K562 (cell line): ENCODE data around the gene KCNAB1. TPM values are rescaled to one million over a fixed set of nuclear protein-coding genes. Genes with fewer than 3 reads are reported as not detected.

Experiments used
- HDGF ChIP-seq: fragments of 450-650 bp; IDR thresholded peaks from 2 replicates; pipeline ENCODE4 v1.6.1; 2016
- KLF6 ChIP-seq: fragments of 250-450 bp; sonication (Bioruptor Pico); IDR thresholded peaks from 2 replicates; pipeline ENCODE4 v1.4.0; 2020; ENCODE audit warnings: mild to moderate bottlenecking, moderate library complexity, borderline replicate concordance
- RNF2 ChIP-seq: sonication (generic); IDR thresholded peaks from 2 replicates; pipeline ENCODE4 v1.6.1; 2016
- SNIP1 ChIP-seq: fragments of 450-650 bp; IDR thresholded peaks from 2 replicates; pipeline ENCODE4 v1.7.1; 2017; ENCODE audit warnings: low read depth, mild to moderate bottlenecking
- ZNF232 ChIP-seq: sonication (generic); formaldehyde crosslinking; IDR thresholded peaks from 2 replicates; pipeline ENCODE4 v1.8.0; 2022; ENCODE audit warnings: mild to moderate bottlenecking, missing genetic modification reagents
- polyA plus RNA-seq, 8 experiments: library from polyadenylated mRNA; depleted of rRNA in 4 of 8; stranded (reverse) in 5 of 8; unstranded in 3 of 8; fragments of >200 nt; fragmentation: Nextera tagmentation in 2 of 8; fragmentation: Illumina TruSeq in 1 of 8; extraction: Ambion mirVana in 2 of 8; extraction: Trizol in 1 of 8; gene quantifications; 2 replicates each; pipeline versions ENCODE4 v1.2.1 to v1.2.3, GENCODE V29; 2011 to 2014; ENCODE audit warnings: inconsistent platforms in 1 of 8, missing spikeins in 1 of 8
- total RNA-seq, 7 experiments: library from RNA; depleted of rRNA in 6 of 7; stranded (reverse); fragments of >200 nt in 6 of 7; fragmentation: Illumina TruSeq in 2 of 7; extraction: Trizol in 2 of 7; gene quantifications; 2 replicates each; pipeline versions ENCODE4 v1.2.1 to v1.2.3, GENCODE V29; 2011 to 2021; ENCODE audit warnings: low replicate concordance in 1 of 7
- TF ChIP-seq, protein P1 (sequence below): fragments of 450-650 bp; IDR thresholded peaks from 2 replicates; pipeline ENCODE4 v1.7.1; 2018; ENCODE audit warnings: mild to moderate bottlenecking, low read depth; ENCODE audit not compliant: partially characterized antibody
- TF ChIP-seq, protein P2 (sequence below): fragments of 250-450 bp; sonication (Bioruptor Pico); IDR thresholded peaks from 2 replicates; pipeline ENCODE4 v1.8.0; 2021; ENCODE audit warnings: moderate library complexity, mild to moderate bottlenecking, inconsistent platforms

The KCNAB1 gene
- total and polyA plus RNA-seq, 9 of the 15 experiments (the other 6 are each of a cell fraction or from before 2014, with no cell fraction given): 0.14 to 1.2 (median 0.51) TPM

DNA sequence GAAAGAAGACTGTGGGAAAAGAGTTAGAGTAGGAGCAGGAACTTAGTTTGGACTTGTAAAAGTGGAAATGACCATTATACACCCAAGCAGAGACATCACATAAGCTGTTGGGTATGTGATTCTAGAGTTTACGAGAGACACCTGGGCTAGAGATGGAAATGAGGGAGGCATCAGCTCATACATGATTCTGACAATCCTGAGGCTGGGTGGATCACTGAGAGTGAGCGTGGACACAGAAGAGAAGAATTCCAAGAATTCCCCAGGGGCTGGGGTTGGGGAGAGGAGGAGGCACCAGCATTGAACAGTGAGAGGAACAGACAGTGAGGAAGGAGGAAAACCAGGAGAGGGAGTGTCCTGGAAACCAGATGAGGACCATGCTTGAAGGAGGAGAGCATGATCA lies 113.5 kb downstream of the KCNAB1 start (continued):
- TF ChIP-seq, protein P1, sequence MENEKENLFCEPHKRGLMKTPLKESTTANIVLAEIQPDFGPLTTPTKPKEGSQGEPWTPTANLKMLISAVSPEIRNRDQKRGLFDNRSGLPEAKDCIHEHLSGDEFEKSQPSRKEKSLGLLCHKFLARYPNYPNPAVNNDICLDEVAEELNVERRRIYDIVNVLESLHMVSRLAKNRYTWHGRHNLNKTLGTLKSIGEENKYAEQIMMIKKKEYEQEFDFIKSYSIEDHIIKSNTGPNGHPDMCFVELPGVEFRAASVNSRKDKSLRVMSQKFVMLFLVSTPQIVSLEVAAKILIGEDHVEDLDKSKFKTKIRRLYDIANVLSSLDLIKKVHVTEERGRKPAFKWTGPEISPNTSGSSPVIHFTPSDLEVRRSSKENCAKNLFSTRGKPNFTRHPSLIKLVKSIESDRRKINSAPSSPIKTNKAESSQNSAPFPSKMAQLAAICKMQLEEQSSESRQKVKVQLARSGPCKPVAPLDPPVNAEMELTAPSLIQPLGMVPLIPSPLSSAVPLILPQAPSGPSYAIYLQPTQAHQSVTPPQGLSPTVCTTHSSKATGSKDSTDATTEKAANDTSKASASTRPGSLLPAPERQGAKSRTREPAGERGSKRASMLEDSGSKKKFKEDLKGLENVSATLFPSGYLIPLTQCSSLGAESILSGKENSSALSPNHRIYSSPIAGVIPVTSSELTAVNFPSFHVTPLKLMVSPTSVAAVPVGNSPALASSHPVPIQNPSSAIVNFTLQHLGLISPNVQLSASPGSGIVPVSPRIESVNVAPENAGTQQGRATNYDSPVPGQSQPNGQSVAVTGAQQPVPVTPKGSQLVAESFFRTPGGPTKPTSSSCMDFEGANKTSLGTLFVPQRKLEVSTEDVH: no peak
- no peak for TF ChIP-seq SNIP1
- no peak for TF ChIP-seq KLF6 (CRISPR knock-in tag)
- TF ChIP-seq HDGF: no peak
- TF ChIP-seq ZNF232 (CRISPR knock-in tag): no peak
- no peak for TF ChIP-seq RNF2
- TF ChIP-seq, protein P2, sequence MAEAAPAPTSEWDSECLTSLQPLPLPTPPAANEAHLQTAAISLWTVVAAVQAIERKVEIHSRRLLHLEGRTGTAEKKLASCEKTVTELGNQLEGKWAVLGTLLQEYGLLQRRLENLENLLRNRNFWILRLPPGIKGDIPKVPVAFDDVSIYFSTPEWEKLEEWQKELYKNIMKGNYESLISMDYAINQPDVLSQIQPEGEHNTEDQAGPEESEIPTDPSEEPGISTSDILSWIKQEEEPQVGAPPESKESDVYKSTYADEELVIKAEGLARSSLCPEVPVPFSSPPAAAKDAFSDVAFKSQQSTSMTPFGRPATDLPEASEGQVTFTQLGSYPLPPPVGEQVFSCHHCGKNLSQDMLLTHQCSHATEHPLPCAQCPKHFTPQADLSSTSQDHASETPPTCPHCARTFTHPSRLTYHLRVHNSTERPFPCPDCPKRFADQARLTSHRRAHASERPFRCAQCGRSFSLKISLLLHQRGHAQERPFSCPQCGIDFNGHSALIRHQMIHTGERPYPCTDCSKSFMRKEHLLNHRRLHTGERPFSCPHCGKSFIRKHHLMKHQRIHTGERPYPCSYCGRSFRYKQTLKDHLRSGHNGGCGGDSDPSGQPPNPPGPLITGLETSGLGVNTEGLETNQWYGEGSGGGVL: no peak
